ENCODE measurements around the gene ATAD3B. TPM values are rescaled to one million over a fixed set of nuclear protein-coding genes. Genes with fewer than 3 reads are reported as not detected.

The ATAD3B gene
- 10 to 100 TPM; 15.4 to 30.9 TPM for total RNA-seq

GRCh38 chr1:1471389-1472052, at the start of gene ATAD3B:
ATAD3B (plus strand) TSS chr1:1471765; CDS start chr1:1471885, 120 bp downstream.
- Histone ChIP-seq H3K4me3 (peak within 1 kb of the TSS; percentile 97), H3K36me3 (no peaks in the 10 kb centered on the region), H3K4me1 (ENCODE audit: control insufficient read depth in 1 of 2, low read depth in 2 of 2) (peaks cover 11 to 13% of the 10 kb centered on the region in 2 donors), H3K27me3 (replicated peaks; ENCODE audit: insufficient read depth) (no peaks in the 10 kb centered on the region), H3K27ac (peak within 1 kb of the TSS; percentile 63 to 64), H3K9me3 (no peaks in the 10 kb centered on the region)
- ATAC-seq (ENCODE audit: insufficient number of reproducible peaks, low FRiP score, low read depth) (peak; percentile 57), DNase-seq (ENCODE audit: low spot score) (peak; percentile 70)
- TF ChIP-seq CTCF (IDR thresholded peaks at IDR 0.05): no peak

GRCh38 chr1:1421907-1422464, 49.6 kb upstream of the ATAD3B start:
- H3K4me3 ChIP-seq: no peak overlapping the region
- no peak overlapping the region for H3K27ac ChIP-seq
- DNase-seq (ENCODE audit: low spot score) (no peak), ATAC-seq (ENCODE audit: insufficient number of reproducible peaks, low FRiP score, low read depth) (no peak)
- no peaks in the 10 kb centered on the region for H3K4me1 ChIP-seq (ENCODE audit: control insufficient read depth in 1 of 2, low read depth in 2 of 2)
- TF ChIP-seq CTCF (IDR thresholded peaks at IDR 0.05): no peak
- H3K9me3 ChIP-seq: no peaks in the 10 kb centered on the region
- no peaks in the 10 kb centered on the region for H3K36me3 ChIP-seq
- H3K27me3 ChIP-seq (replicated peaks; ENCODE audit: insufficient read depth): no peaks in the 10 kb centered on the region

- no peak for ATAC-seq (ENCODE audit: insufficient number of reproducible peaks, low FRiP score, low read depth)
- peaks cover 0 to 3% of the 10 kb centered on the region in 2 donors for H3K4me1 ChIP-seq (ENCODE audit: control insufficient read depth in 1 of 2, low read depth in 2 of 2)
- no peaks in the 10 kb centered on the region for H3K9me3 ChIP-seq
- H3K4me3 ChIP-seq: no peak overlapping the region
- no peak overlapping the region for H3K27ac ChIP-seq
- TF ChIP-seq CTCF (IDR thresholded peaks at IDR 0.05): no peak
- no peaks in the 10 kb centered on the region for H3K27me3 ChIP-seq (replicated peaks; ENCODE audit: insufficient read depth)
- H3K36me3 ChIP-seq: no peaks in the 10 kb centered on the region
- no peak for DNase-seq (ENCODE audit: low spot score)
Observed at GRCh38 chr1:1422465-1423244, 48.9 kb upstream of the ATAD3B start.

- TF ChIP-seq CTCF (IDR thresholded peaks at IDR 0.05): no peak
- peaks cover 0 to 3% of the 10 kb centered on the region in 2 donors for H3K4me1 ChIP-seq (ENCODE audit: control insufficient read depth in 1 of 2, low read depth in 2 of 2)
- no peaks in the 10 kb centered on the region for H3K36me3 ChIP-seq
- H3K27me3 ChIP-seq (replicated peaks; ENCODE audit: insufficient read depth): no peaks in the 10 kb centered on the region
- no peaks in the 10 kb centered on the region for H3K9me3 ChIP-seq
- no peak for DNase-seq (ENCODE audit: low spot score)
- H3K27ac ChIP-seq: no peak overlapping the region
- no peak for ATAC-seq (ENCODE audit: insufficient number of reproducible peaks, low FRiP score, low read depth)
- no peak overlapping the region for H3K4me3 ChIP-seq
Observed at GRCh38 chr1:1423245-1423597, 48.3 kb upstream of the ATAD3B start.

GRCh38 chr1:1424707-1425106, 46.9 kb upstream of the ATAD3B start:
- Histone ChIP-seq H3K9me3 (no peaks in the 10 kb centered on the region), H3K36me3 (no peaks in the 10 kb centered on the region), H3K27me3 (replicated peaks; ENCODE audit: insufficient read depth) (no peaks in the 10 kb centered on the region), H3K4me3 (no peak overlapping the region), H3K4me1 (ENCODE audit: control insufficient read depth in 1 of 2, low read depth in 2 of 2) (peaks cover 0 to 6% of the 10 kb centered on the region in 2 donors), H3K27ac (no peak overlapping the region)
- no peak for TF ChIP-seq CTCF (IDR thresholded peaks at IDR 0.05)
- no peak for ATAC-seq (ENCODE audit: insufficient number of reproducible peaks, low FRiP score, low read depth)
- DNase-seq (ENCODE audit: low spot score): no peak

Data from thoracic aorta (tissue), 2 donors.